ENCODE measurements around the gene PAMR1.

- TF ChIP-seq CTCF (IDR thresholded peaks at IDR 0.05; ENCODE audit: insufficient read depth, low read length, poor library complexity, severe bottlenecking) (no peak), EZH2phosphoT487 (conservative IDR thresholded peaks at IDR 0.05; ENCODE audit: low read length) (no peak)
These were observed 23.6 kb upstream of the PAMR1 start for GRCh38 chr11:35548925-35549561.

Measured in SU-DHL-6 (cell line).